PC-9 (cell line): Measurements from ENCODE around the gene XPA.

Source experiments
- EZH2 ChIP-seq: fragments of 200-600 bp; sonication (generic); IDR thresholded peaks from 2 replicates; pipeline ENCODE4 v1.8.0; 2017; ENCODE audit warnings: antibody characterized with exemption, low read depth
- TF ChIP-seq, protein P1 (sequence below): fragments of 200-600 bp; sonication (generic); conservative IDR thresholded peaks from 2 replicates; pipeline ENCODE4 v1.6.1; 2017; ENCODE audit warnings: mixed run types, antibody characterized with exemption, mild to moderate bottlenecking, moderate library complexity

DNA sequence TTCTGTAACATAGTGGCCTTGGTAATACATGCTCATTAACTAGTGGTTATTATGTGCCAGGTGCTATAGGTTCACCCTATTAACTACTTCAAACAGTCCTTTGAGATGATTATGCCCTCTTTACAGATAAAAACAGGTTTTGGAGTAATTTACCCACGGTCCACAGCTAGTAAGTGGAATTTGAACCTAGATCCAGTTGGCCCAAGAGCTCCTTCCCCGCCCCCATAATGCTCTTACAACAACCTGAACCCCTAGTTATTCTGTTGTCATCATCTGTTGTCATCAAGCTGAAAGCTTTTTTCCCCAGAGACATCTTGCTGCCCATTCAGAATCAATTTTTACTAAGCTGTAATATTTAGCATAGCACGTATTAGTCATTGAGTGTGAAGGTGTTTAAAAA, 23.2 kb downstream of the XPA start:
- TF ChIP-seq, protein P1, sequence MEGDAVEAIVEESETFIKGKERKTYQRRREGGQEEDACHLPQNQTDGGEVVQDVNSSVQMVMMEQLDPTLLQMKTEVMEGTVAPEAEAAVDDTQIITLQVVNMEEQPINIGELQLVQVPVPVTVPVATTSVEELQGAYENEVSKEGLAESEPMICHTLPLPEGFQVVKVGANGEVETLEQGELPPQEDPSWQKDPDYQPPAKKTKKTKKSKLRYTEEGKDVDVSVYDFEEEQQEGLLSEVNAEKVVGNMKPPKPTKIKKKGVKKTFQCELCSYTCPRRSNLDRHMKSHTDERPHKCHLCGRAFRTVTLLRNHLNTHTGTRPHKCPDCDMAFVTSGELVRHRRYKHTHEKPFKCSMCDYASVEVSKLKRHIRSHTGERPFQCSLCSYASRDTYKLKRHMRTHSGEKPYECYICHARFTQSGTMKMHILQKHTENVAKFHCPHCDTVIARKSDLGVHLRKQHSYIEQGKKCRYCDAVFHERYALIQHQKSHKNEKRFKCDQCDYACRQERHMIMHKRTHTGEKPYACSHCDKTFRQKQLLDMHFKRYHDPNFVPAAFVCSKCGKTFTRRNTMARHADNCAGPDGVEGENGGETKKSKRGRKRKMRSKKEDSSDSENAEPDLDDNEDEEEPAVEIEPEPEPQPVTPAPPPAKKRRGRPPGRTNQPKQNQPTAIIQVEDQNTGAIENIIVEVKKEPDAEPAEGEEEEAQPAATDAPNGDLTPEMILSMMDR, result no peak
- no peak for TF ChIP-seq EZH2
